DOHH2 (cell line): Measurements from ENCODE around the gene ABLIM2.

ENCODE experiments used
- H3F3A ChIP-seq: fragments of 200-600 bp; sonication (generic), shearing (Covaris generic); 2 replicates; pipeline ENCODE4 v1.6.0; 2016; ENCODE audit warnings: antibody characterized with exemption, mild to moderate bottlenecking; ENCODE audit not compliant: control insufficient read depth, insufficient read depth
- H3K27ac ChIP-seq: fragments of 200-600 bp; sonication (generic); 2 replicates; pipeline ENCODE4 v1.5.1; 2014; ENCODE audit warnings: low read depth, mild to moderate bottlenecking, low read length, moderate library complexity
- H3K27me3 ChIP-seq: fragments of 200-600 bp; sonication (generic); 2 replicates; pipeline ENCODE4 v1.6.1; 2014; ENCODE audit warnings: mild to moderate bottlenecking, low read length, mixed read lengths; ENCODE audit not compliant: control insufficient read depth
- H3K36me3 ChIP-seq: fragments of 200-600 bp; sonication (generic); 2 replicates; pipeline ENCODE4 v1.6.1; 2014; ENCODE audit warnings: mild to moderate bottlenecking, low read length, moderate library complexity, mixed read lengths; ENCODE audit not compliant: control insufficient read depth
- H3K4me1 ChIP-seq: fragments of 200-600 bp; sonication (generic); 2 replicates; pipeline ENCODE4 v1.6.1; 2014; ENCODE audit warnings: mild to moderate bottlenecking, low read length, mixed read lengths; ENCODE audit not compliant: control insufficient read depth
- H3K4me2 ChIP-seq: fragments of 200-600 bp; sonication (generic); 2 replicates; pipeline ENCODE4 v1.6.0; 2014; ENCODE audit warnings: mild to moderate bottlenecking, low read length, moderate library complexity
- H3K4me3 ChIP-seq: fragments of 200-600 bp; sonication (generic); 2 replicates; pipeline ENCODE4 v1.5.1; 2014; ENCODE audit warnings: mild to moderate bottlenecking, low read length, mixed read lengths
- H3K79me2 ChIP-seq: fragments of 200-600 bp; sonication (generic); 2 replicates; pipeline ENCODE4 v1.6.1; 2014; ENCODE audit warnings: mild to moderate bottlenecking, low read length, mixed read lengths; ENCODE audit not compliant: control insufficient read depth
- H3K9me2 ChIP-seq: fragments of 200-600 bp; sonication (generic); replicated peaks from 2 replicates; pipeline ENCODE4 v1.6.1; 2014; ENCODE audit warnings: mild to moderate bottlenecking, low read length, mixed read lengths; ENCODE audit not compliant: control insufficient read depth
- H3K9me3 ChIP-seq: fragments of 200-600 bp; sonication (generic); 2 replicates; pipeline ENCODE4 v1.6.1; 2014; ENCODE audit warnings: antibody characterized with exemption, low read length, mixed read lengths; ENCODE audit not compliant: control insufficient read depth, insufficient read depth
- H4K20me1 ChIP-seq: fragments of 200-600 bp; sonication (generic); 2 replicates; pipeline ENCODE4 v1.6.0; 2014; ENCODE audit warnings: low read depth, mild to moderate bottlenecking, antibody characterized with exemption, low read length, moderate library complexity; ENCODE audit not compliant: control insufficient read depth, insufficient read depth
- EZH2phosphoT487 ChIP-seq: fragments of 200-600 bp; sonication (generic); IDR thresholded peaks from 2 replicates; pipeline ENCODE4 v1.6.1; 2017; ENCODE audit warnings: borderline replicate concordance, mild to moderate bottlenecking, antibody characterized with exemption, low read length, moderate library complexity, mixed read lengths
- TF ChIP-seq, protein P1 (sequence below): fragments of 200-600 bp; sonication (generic); IDR thresholded peaks from one replicate; pipeline ENCODE4 v1.5.1; 2014; ENCODE audit warnings: antibody characterized with exemption, mild to moderate bottlenecking, low read depth, low read length; ENCODE audit not compliant: poor library complexity, severe bottlenecking

ABLIM2 gene

DNA sequence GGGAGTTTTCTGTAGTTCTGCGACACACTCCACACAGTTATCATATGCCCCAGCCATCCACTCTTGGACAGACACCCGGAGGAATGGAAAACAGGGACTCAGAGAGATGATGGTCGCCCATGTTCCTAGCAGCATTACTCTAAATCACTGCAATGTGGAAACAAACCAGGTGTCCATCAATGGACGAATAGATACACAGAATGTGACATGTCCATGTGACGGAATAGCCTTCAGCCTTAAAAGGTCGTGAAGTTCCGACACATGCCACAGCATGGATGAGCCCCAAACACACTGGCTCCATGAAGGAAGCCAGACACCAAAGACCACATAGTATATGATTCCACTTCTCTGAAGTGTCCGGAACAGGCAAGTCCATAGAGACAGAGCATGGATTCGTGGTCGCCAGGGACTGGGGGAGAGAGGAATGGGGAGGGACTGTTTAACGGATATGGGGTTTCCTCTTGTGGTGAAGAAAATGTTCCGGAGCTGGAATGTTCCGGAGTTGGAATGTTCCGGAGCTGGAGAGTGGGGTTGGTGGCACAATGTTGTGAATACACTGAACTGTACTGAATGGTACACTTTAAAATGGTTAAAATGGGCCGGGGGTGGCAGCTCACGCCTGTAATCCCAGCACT lies 190.2 kb downstream of the ABLIM2 start:
- H3K36me3 ChIP-seq, result no peaks in the 10 kb centered on the region
- no peak overlapping the region for H3K4me2 ChIP-seq
- no peaks in the 10 kb centered on the region for H3K9me3 ChIP-seq
- H3K27me3 ChIP-seq, result no peaks in the 10 kb centered on the region
- no peak overlapping the region for H3K4me3 ChIP-seq
- no peaks in the 10 kb centered on the region for H3F3A ChIP-seq
- no peak overlapping the region for H3K27ac ChIP-seq
- TF ChIP-seq EZH2phosphoT487, result no peak
- TF ChIP-seq, protein P1, sequence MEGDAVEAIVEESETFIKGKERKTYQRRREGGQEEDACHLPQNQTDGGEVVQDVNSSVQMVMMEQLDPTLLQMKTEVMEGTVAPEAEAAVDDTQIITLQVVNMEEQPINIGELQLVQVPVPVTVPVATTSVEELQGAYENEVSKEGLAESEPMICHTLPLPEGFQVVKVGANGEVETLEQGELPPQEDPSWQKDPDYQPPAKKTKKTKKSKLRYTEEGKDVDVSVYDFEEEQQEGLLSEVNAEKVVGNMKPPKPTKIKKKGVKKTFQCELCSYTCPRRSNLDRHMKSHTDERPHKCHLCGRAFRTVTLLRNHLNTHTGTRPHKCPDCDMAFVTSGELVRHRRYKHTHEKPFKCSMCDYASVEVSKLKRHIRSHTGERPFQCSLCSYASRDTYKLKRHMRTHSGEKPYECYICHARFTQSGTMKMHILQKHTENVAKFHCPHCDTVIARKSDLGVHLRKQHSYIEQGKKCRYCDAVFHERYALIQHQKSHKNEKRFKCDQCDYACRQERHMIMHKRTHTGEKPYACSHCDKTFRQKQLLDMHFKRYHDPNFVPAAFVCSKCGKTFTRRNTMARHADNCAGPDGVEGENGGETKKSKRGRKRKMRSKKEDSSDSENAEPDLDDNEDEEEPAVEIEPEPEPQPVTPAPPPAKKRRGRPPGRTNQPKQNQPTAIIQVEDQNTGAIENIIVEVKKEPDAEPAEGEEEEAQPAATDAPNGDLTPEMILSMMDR, result no peak
- no peaks in the 10 kb centered on the region for H4K20me1 ChIP-seq
- H3K9me2 ChIP-seq, result no peaks in the 10 kb centered on the region
- H3K4me1 ChIP-seq, result peaks cover 8% of the 10 kb centered on the region
- no peaks in the 10 kb centered on the region for H3K79me2 ChIP-seq

DNA sequence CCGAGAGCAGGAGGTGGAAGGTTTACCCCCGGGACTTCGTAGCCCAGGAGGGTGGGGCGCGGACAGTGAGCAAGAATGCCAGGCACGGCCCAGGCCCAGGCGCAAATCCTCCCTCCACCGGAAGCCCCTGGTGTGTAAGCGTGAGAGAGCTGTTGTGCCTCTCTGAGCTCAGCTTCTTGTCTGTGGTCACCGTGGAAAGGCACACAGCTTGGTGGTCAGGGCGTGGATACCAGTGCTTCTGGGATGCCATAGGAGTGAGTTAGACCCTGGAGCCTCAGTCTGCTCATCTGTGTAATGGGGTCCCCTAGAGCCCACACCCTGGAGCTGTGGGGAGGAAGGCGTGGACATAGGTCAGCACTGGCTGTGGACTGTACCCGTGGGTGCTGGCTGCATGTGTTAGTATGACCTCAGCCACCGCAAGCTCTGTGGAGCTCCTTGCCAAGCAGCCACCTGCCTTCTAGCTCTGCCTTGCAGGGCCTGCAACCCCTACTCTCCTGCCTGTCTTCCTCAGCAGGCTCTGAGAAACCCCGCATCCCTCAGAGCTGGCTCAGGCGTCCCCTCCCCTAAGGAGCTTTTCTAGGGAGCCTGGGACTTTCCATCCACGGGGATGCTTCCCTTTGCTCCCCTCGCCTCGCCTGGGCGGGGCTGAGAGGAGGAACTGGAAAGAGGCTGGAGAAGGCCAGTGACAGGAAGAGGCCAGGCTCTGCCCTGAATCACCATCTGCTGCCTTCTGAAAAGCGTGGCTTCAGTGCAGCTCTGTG lies 190.9 kb downstream of the ABLIM2 start:
- Histone ChIP-seq H3K9me3 (no peaks in the 10 kb centered on the region), H3K79me2 (no peaks in the 10 kb centered on the region), H4K20me1 (no peaks in the 10 kb centered on the region), H3K4me1 (peaks cover 8% of the 10 kb centered on the region), H3F3A (no peaks in the 10 kb centered on the region), H3K27me3 (no peaks in the 10 kb centered on the region), H3K36me3 (no peaks in the 10 kb centered on the region), H3K4me2 (no peak overlapping the region), H3K27ac (no peak overlapping the region), H3K4me3 (no peak overlapping the region), H3K9me2 (no peaks in the 10 kb centered on the region)
- no peak for TF ChIP-seq EZH2phosphoT487
- TF ChIP-seq, protein P1, result no peak

DNA sequence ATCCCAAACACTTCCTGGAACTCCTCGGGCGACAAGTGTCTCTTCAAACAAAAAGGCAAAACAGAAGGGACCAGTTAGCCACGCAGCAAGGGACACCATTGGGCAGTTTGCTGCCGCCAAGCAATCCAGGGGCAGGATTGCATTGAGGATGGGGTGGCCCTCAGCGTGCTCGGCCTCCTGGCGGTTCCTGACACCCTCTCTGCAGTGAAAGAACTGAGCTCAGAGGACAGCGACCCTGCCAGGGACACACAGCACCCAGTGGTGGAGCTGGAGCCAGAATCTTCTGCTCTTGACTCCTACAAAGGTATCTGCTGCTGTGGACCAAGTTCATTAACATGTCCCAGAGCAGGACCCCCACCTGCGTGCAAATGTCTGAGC lies 191.6 kb downstream of the ABLIM2 start:
- Histone ChIP-seq H3K9me3 (no peaks in the 10 kb centered on the region), H3K4me2 (no peak overlapping the region), H3F3A (no peaks in the 10 kb centered on the region), H4K20me1 (no peaks in the 10 kb centered on the region), H3K36me3 (no peaks in the 10 kb centered on the region), H3K79me2 (no peaks in the 10 kb centered on the region), H3K27ac (no peak overlapping the region), H3K4me1 (peaks cover 8% of the 10 kb centered on the region), H3K27me3 (no peaks in the 10 kb centered on the region), H3K4me3 (no peak overlapping the region), H3K9me2 (no peaks in the 10 kb centered on the region)
- TF ChIP-seq EZH2phosphoT487, result no peak
- TF ChIP-seq, protein P1, result no peak
